ENCODE data around the gene STAM2.
"Not testable (repeated sequence)": the region's sequence is repeated elsewhere in the genome, so short reads cannot be mapped to it uniquely, and the experiment has no call there.

Gene STAM2

GRCh38 chr2:152175368-152176112 is at the start of gene STAM2:
STAM2 (minus strand) TSS chr2:152175763; CDS start chr2:152175642, 121 bp downstream.
- peak; percentile 92 for DNase-seq

GRCh38 chr2:152223977-152224376 is 48.4 kb upstream of the STAM2 start:
- peak; percentile 55 for DNase-seq

GRCh38 chr2:152222975-152223637 is 47.5 kb upstream of the STAM2 start:
- DNase-seq: peak; percentile 30

- no peak for DNase-seq
Measured at GRCh38 chr2:152221839-152222238, 46.3 kb upstream of the STAM2 start.

- no peak for DNase-seq
Measured at GRCh38 chr2:152219077-152219828, 43.7 kb upstream of the STAM2 start.

- no peak for DNase-seq
Measured at GRCh38 chr2:152201466-152201830, 25.9 kb upstream of the STAM2 start.

- no peak for DNase-seq
Measured at GRCh38 chr2:152200565-152201465, 25.3 kb upstream of the STAM2 start.

- no peak for DNase-seq
Measured at GRCh38 chr2:152200101-152200500, 24.5 kb upstream of the STAM2 start.

GRCh38 chr2:152198499-152198898 is 22.9 kb upstream of the STAM2 start:
- no peak for DNase-seq

GRCh38 chr2:152197508-152198284 is 22.1 kb upstream of the STAM2 start:
- not testable (repeated sequence) for DNase-seq

- peak; percentile 15 for DNase-seq
Measured at GRCh38 chr2:152189622-152190495, 14.3 kb upstream of the STAM2 start.

GRCh38 chr2:152186808-152187207 is 11.2 kb upstream of the STAM2 start:
- not testable (repeated sequence) for DNase-seq

- DNase-seq: no peak
Measured at GRCh38 chr2:152186262-152186661, 10.7 kb upstream of the STAM2 start.

- no peak for DNase-seq
Measured at GRCh38 chr2:152183401-152184073, 8.0 kb upstream of the STAM2 start.

- DNase-seq: not testable (repeated sequence)
Measured at GRCh38 chr2:152177667-152178066, 2.1 kb upstream of the STAM2 start.

- peak; percentile 16 for DNase-seq
Measured at GRCh38 chr2:152176113-152176714, 651 bp upstream of the STAM2 start.

- DNase-seq: no peak
Measured at GRCh38 chr2:152175012-152175367, 573 bp downstream of the STAM2 start.

- DNase-seq: no peak
Measured at GRCh38 chr2:152174574-152174973, 989 bp downstream of the STAM2 start.

- DNase-seq: no peak
Measured at GRCh38 chr2:152173831-152174230, 1.7 kb downstream of the STAM2 start.
